ENCODE data around the gene BMF.
"Not testable (repeated sequence)": the region's sequence is repeated elsewhere in the genome, so short reads cannot be mapped to it uniquely, and the experiment has no call there.

DNA sequence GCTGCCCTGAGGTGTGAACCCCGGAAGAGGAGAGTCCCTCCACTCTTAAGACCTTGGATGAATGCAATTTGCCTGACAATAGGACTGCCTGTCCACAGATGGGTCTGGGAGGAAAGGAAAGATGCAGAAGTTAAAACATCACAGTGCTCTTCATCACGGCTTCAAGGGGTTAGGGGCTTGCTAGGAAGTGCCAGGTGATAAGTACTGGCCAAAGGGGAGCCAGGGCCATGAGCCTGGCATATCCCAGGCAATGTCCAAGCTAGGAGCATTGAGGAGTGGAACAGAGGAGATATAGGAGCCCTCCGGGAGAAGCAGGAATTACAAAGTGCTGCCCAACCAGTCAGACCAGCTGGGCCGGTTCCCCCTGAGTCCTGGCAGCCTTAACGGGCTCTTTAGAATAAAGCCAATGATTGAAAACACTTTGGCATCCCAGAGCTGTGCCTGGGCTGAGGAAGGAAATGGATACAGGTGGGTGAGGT lies 16.2 kb upstream of the BMF start:
- TF ChIP-seq, protein P1, sequence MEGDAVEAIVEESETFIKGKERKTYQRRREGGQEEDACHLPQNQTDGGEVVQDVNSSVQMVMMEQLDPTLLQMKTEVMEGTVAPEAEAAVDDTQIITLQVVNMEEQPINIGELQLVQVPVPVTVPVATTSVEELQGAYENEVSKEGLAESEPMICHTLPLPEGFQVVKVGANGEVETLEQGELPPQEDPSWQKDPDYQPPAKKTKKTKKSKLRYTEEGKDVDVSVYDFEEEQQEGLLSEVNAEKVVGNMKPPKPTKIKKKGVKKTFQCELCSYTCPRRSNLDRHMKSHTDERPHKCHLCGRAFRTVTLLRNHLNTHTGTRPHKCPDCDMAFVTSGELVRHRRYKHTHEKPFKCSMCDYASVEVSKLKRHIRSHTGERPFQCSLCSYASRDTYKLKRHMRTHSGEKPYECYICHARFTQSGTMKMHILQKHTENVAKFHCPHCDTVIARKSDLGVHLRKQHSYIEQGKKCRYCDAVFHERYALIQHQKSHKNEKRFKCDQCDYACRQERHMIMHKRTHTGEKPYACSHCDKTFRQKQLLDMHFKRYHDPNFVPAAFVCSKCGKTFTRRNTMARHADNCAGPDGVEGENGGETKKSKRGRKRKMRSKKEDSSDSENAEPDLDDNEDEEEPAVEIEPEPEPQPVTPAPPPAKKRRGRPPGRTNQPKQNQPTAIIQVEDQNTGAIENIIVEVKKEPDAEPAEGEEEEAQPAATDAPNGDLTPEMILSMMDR (IDR thresholded peaks at IDR 0.05; ENCODE audit: poor library complexity, severe bottlenecking) = not testable (repeated sequence)
- not testable (repeated sequence) for TF ChIP-seq TAF1 (IDR thresholded peaks at IDR 0.05; ENCODE audit: low read depth); POLR2AphosphoS5 (IDR thresholded peaks at IDR 0.05); EP300 (conservative IDR thresholded peaks at IDR 0.05; ENCODE audit: poor library complexity, severe bottlenecking); EZH2 (IDR thresholded peaks at IDR 0.05; ENCODE audit: borderline replicate concordance, insufficient read depth, low read length, poor library complexity, severe bottlenecking); MXI1 (conservative IDR thresholded peaks at IDR 0.05; ENCODE audit: poor library complexity, severe bottlenecking); RAD21 (conservative IDR thresholded peaks at IDR 0.05); SMC3 (conservative IDR thresholded peaks at IDR 0.05; ENCODE audit: poor library complexity)
- TF ChIP-seq, protein P2, sequence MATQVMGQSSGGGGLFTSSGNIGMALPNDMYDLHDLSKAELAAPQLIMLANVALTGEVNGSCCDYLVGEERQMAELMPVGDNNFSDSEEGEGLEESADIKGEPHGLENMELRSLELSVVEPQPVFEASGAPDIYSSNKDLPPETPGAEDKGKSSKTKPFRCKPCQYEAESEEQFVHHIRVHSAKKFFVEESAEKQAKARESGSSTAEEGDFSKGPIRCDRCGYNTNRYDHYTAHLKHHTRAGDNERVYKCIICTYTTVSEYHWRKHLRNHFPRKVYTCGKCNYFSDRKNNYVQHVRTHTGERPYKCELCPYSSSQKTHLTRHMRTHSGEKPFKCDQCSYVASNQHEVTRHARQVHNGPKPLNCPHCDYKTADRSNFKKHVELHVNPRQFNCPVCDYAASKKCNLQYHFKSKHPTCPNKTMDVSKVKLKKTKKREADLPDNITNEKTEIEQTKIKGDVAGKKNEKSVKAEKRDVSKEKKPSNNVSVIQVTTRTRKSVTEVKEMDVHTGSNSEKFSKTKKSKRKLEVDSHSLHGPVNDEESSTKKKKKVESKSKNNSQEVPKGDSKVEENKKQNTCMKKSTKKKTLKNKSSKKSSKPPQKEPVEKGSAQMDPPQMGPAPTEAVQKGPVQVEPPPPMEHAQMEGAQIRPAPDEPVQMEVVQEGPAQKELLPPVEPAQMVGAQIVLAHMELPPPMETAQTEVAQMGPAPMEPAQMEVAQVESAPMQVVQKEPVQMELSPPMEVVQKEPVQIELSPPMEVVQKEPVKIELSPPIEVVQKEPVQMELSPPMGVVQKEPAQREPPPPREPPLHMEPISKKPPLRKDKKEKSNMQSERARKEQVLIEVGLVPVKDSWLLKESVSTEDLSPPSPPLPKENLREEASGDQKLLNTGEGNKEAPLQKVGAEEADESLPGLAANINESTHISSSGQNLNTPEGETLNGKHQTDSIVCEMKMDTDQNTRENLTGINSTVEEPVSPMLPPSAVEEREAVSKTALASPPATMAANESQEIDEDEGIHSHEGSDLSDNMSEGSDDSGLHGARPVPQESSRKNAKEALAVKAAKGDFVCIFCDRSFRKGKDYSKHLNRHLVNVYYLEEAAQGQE (IDR thresholded peaks at IDR 0.05; ENCODE audit: borderline replicate concordance) = not testable (repeated sequence)
